ENCODE measurements around the gene NR1D1. TPM values are rescaled to one million over a fixed set of nuclear protein-coding genes. Genes with fewer than 3 reads are reported as not detected.

The NR1D1 gene
- total RNA-seq, 1 donor from 2014 or later, result 5.7 TPM

GRCh38 chr17:40095944-40096791, 4.2 kb downstream of the NR1D1 start:
- Mint-ChIP-seq H3K36me3 (peaks cover 7% of the 10 kb centered on the region), H3K4me1 (ENCODE audit: unreplicated experiment) (peaks cover 27% of the 10 kb centered on the region), H3K27ac (no peak overlapping the region), H3K9me3 (no peaks in the 10 kb centered on the region), H3K4me3 (peak overlapping the region; percentile 29), H3K27me3 (peaks cover 3% of the 10 kb centered on the region)
- TF ChIP-seq CTCF (conservative IDR thresholded peaks at IDR 0.05), result no peak
- DNase-seq (ENCODE audit: extremely low spot score, unreplicated experiment), result no peak

GRCh38 chr17:40095351-40095943, 4.9 kb downstream of the NR1D1 start:
- DNase-seq (ENCODE audit: extremely low spot score, unreplicated experiment), result no peak
- peaks cover 20% of the 10 kb centered on the region for H3K4me1 Mint-ChIP-seq (ENCODE audit: unreplicated experiment)
- TF ChIP-seq CTCF (conservative IDR thresholded peaks at IDR 0.05), result no peak
- no peaks in the 10 kb centered on the region for H3K9me3 Mint-ChIP-seq
- peaks cover 3% of the 10 kb centered on the region for H3K27me3 Mint-ChIP-seq
- no peak overlapping the region for H3K4me3 Mint-ChIP-seq
- H3K27ac Mint-ChIP-seq, result no peak overlapping the region
- H3K36me3 Mint-ChIP-seq, result peaks cover 7% of the 10 kb centered on the region

- peaks cover 21% of the 10 kb centered on the region for H3K4me1 Mint-ChIP-seq (ENCODE audit: unreplicated experiment)
- no peak overlapping the region for H3K4me3 Mint-ChIP-seq
- peaks cover 7% of the 10 kb centered on the region for H3K36me3 Mint-ChIP-seq
- H3K27ac Mint-ChIP-seq, result no peak overlapping the region
- DNase-seq (ENCODE audit: extremely low spot score, unreplicated experiment), result no peak
- peaks cover 3% of the 10 kb centered on the region for H3K27me3 Mint-ChIP-seq
- no peak for TF ChIP-seq CTCF (conservative IDR thresholded peaks at IDR 0.05)
- H3K9me3 Mint-ChIP-seq, result no peaks in the 10 kb centered on the region
These were observed 5.5 kb downstream of the NR1D1 start for GRCh38 chr17:40094874-40095273.

GRCh38 chr17:40093580-40094201, 6.7 kb downstream of the NR1D1 start:
- Mint-ChIP-seq H3K4me3 (no peak overlapping the region), H3K36me3 (peaks cover 10% of the 10 kb centered on the region), H3K27me3 (peaks cover 2% of the 10 kb centered on the region), H3K9me3 (no peaks in the 10 kb centered on the region), H3K27ac (peak overlapping the region; percentile 41), H3K4me1 (ENCODE audit: unreplicated experiment) (peaks cover 22% of the 10 kb centered on the region)
- no peak for TF ChIP-seq CTCF (conservative IDR thresholded peaks at IDR 0.05)
- no peak for DNase-seq (ENCODE audit: extremely low spot score, unreplicated experiment)

GRCh38 chr17:40093005-40093579, 7.3 kb downstream of the NR1D1 start:
- Mint-ChIP-seq H3K4me1 (ENCODE audit: unreplicated experiment) (peaks cover 16% of the 10 kb centered on the region), H3K9me3 (no peaks in the 10 kb centered on the region), H3K36me3 (peaks cover 10% of the 10 kb centered on the region), H3K4me3 (no peak overlapping the region), H3K27ac (no peak overlapping the region), H3K27me3 (no peaks in the 10 kb centered on the region)
- no peak for TF ChIP-seq CTCF (conservative IDR thresholded peaks at IDR 0.05)
- DNase-seq (ENCODE audit: extremely low spot score, unreplicated experiment), result no peak

Measured in type B pancreatic cell (in vitro differentiated cells).